Osteoblast (primary cell): ENCODE measurements around the gene CTTN. TPM values are rescaled to one million over a fixed set of nuclear protein-coding genes. Genes with fewer than 3 reads are reported as not detected.

ENCODE experiments used
- DNase-seq: peaks from one replicate; pipeline ENCODE4 v3.0.0; 2011; ENCODE audit warnings: low spot score, mixed read lengths; ENCODE audit not compliant: insufficient read length; ENCODE audit errors: missing footprints
- H2AFZ ChIP-seq: 2 replicates; pipeline ENCODE4 v1.6.0; 2011; ENCODE audit warnings: mild to moderate bottlenecking, low read length
- H3K27ac ChIP-seq: 2 replicates; pipeline ENCODE4 v1.5.1; 2011; ENCODE audit warnings: mild to moderate bottlenecking, low read depth, low read length, moderate library complexity
- H3K27me3 ChIP-seq: 2 replicates; pipeline ENCODE4 v1.6.0; 2012; ENCODE audit warnings: mild to moderate bottlenecking, control low read depth, inconsistent platforms, low read length, moderate library complexity; ENCODE audit not compliant: insufficient read depth
- H3K36me3 ChIP-seq: 2 replicates; pipeline ENCODE4 v1.5.1; 2011; ENCODE audit warnings: mild to moderate bottlenecking, low read length, control low read depth, moderate library complexity; ENCODE audit not compliant: insufficient read depth
- H3K4me1 ChIP-seq: 2 replicates; pipeline ENCODE4 v1.5.1; 2011; ENCODE audit warnings: mild to moderate bottlenecking, low read length, control low read depth, moderate library complexity; ENCODE audit not compliant: insufficient read depth
- H3K4me2 ChIP-seq: 2 replicates; pipeline ENCODE4 v1.6.0; 2011; ENCODE audit warnings: mild to moderate bottlenecking, low read length; ENCODE audit not compliant: insufficient read depth
- H3K4me3 ChIP-seq: fragments of 200-600 bp; sonication (generic); 3 replicates; pipeline ENCODE4 v1.5.1; 2012; ENCODE audit warnings: mild to moderate bottlenecking, low read length, inconsistent platforms; ENCODE audit not compliant: insufficient read depth
- H3K79me2 ChIP-seq: 2 replicates; pipeline ENCODE4 v1.6.0; 2012; ENCODE audit warnings: mild to moderate bottlenecking, low read length, control low read depth, inconsistent platforms; ENCODE audit not compliant: insufficient read depth
- H3K9me3 ChIP-seq: 2 replicates; pipeline ENCODE4 v1.5.1; 2011; ENCODE audit warnings: low read depth, low read length, control low read depth
- H4K20me1 ChIP-seq: 2 replicates; pipeline ENCODE4 v1.6.0; 2012; ENCODE audit warnings: mild to moderate bottlenecking, low read length, control low read depth; ENCODE audit not compliant: insufficient read depth
- CTCF ChIP-seq: IDR thresholded peaks from 2 replicates; pipeline ENCODE4 v1.5.1; 2011; ENCODE audit warnings: mild to moderate bottlenecking, low read depth, low read length, moderate library complexity; ENCODE audit errors: extremely low read depth
- total RNA-seq: library from RNA; depleted of rRNA; stranded (reverse); fragments of >200 nt; gene quantifications from 2 replicates; pipeline ENCODE4 v1.2.3, GENCODE V29; 2012

CTTN gene
- total RNA-seq, 1 donor, result 429 TPM

GRCh38 chr11:70464509-70465361 is 66.4 kb downstream of the CTTN start:
- Histone ChIP-seq H3K4me1 (no peaks in the 10 kb centered on the region), H2AFZ (no peak overlapping the region), H3K4me2 (no peak overlapping the region), H3K4me3 (no peak overlapping the region), H3K27me3 (peaks cover 52% of the 10 kb centered on the region), H3K27ac (no peak overlapping the region), H3K79me2 (no peaks in the 10 kb centered on the region), H4K20me1 (no peaks in the 10 kb centered on the region), H3K9me3 (no peaks in the 10 kb centered on the region), H3K36me3 (no peaks in the 10 kb centered on the region)
- DNase-seq, result no peak
- TF ChIP-seq CTCF, result no peak

- no peak overlapping the region for H3K4me3 ChIP-seq
- no peaks in the 10 kb centered on the region for H3K79me2 ChIP-seq
- no peak overlapping the region for H2AFZ ChIP-seq
- H3K27ac ChIP-seq, result no peak overlapping the region
- no peaks in the 10 kb centered on the region for H4K20me1 ChIP-seq
- peaks cover 56% of the 10 kb centered on the region for H3K27me3 ChIP-seq
- no peak for DNase-seq
- H3K4me1 ChIP-seq, result no peaks in the 10 kb centered on the region
- no peak for TF ChIP-seq CTCF
- H3K36me3 ChIP-seq, result no peaks in the 10 kb centered on the region
- no peak overlapping the region for H3K4me2 ChIP-seq
- H3K9me3 ChIP-seq, result no peaks in the 10 kb centered on the region
Observed at GRCh38 chr11:70466154-70466553, 67.8 kb downstream of the CTTN start.

GRCh38 chr11:70466596-70466995 is 68.3 kb downstream of the CTTN start:
- no peaks in the 10 kb centered on the region for H3K9me3 ChIP-seq
- H3K4me2 ChIP-seq, result no peak overlapping the region
- no peak overlapping the region for H3K27ac ChIP-seq
- no peak for TF ChIP-seq CTCF
- H2AFZ ChIP-seq, result no peak overlapping the region
- no peaks in the 10 kb centered on the region for H3K36me3 ChIP-seq
- no peaks in the 10 kb centered on the region for H4K20me1 ChIP-seq
- H3K27me3 ChIP-seq, result peaks cover 52% of the 10 kb centered on the region
- no peaks in the 10 kb centered on the region for H3K4me1 ChIP-seq
- no peak for DNase-seq
- H3K79me2 ChIP-seq, result no peaks in the 10 kb centered on the region
- no peak overlapping the region for H3K4me3 ChIP-seq

GRCh38 chr11:70467201-70468085 is 69.1 kb downstream of the CTTN start:
- no peak overlapping the region for H3K4me3 ChIP-seq
- H3K36me3 ChIP-seq, result no peaks in the 10 kb centered on the region
- no peaks in the 10 kb centered on the region for H4K20me1 ChIP-seq
- H3K27me3 ChIP-seq, result peaks cover 49% of the 10 kb centered on the region
- peak; percentile 95 for DNase-seq
- H3K4me2 ChIP-seq, result no peak overlapping the region
- H3K4me1 ChIP-seq, result no peaks in the 10 kb centered on the region
- H3K79me2 ChIP-seq, result no peaks in the 10 kb centered on the region
- TF ChIP-seq CTCF, result peak; percentile 98
- no peak overlapping the region for H3K27ac ChIP-seq
- no peak overlapping the region for H2AFZ ChIP-seq
- H3K9me3 ChIP-seq, result no peaks in the 10 kb centered on the region
